Kidney (tissue), 14 donors: ENCODE data around the gene SLC43A3. TPM values are rescaled to one million over a fixed set of nuclear protein-coding genes. Genes with fewer than 3 reads are reported as not detected.

Experiments
- DNase-seq, 5 donors: peaks; one replicate each; pipeline ENCODE4 v3.0.0-alpha.2; 2013 to 2020
- FAIRE-seq: peaks from 2 replicates; lab custom pipeline; 2012; peaks lifted over from hg19 to GRCh38; lab: Jason Lieb, UNC
- H3K27ac ChIP-seq, 2 donors: one replicate each; pipeline ENCODE4 v1.7.0; 2013; ENCODE audit warnings: low read depth in 2 of 2, low read length in 2 of 2, inconsistent platforms in 1 of 2
- H3K27me3 ChIP-seq: one replicate; pipeline ENCODE4 v1.7.1; 2013; ENCODE audit warnings: low read length, inconsistent platforms; ENCODE audit not compliant: control insufficient read depth, insufficient read depth
- H3K36me3 ChIP-seq, 3 donors: one replicate each; pipeline versions ENCODE4 v1.7.0 to v1.7.1; 2013; ENCODE audit warnings: low read length in 3 of 3, control low read depth in 1 of 3, inconsistent platforms in 1 of 3; ENCODE audit not compliant: insufficient read depth in 3 of 3, control insufficient read depth in 2 of 3
- H3K4me1 ChIP-seq, 3 donors: one replicate each; pipeline versions ENCODE4 v1.7.0 to v1.7.1; 2013; ENCODE audit warnings: low read length in 3 of 3, inconsistent platforms in 1 of 3, low read depth in 1 of 3; ENCODE audit not compliant: control insufficient read depth in 2 of 3, insufficient read depth in 2 of 3
- H3K4me3 ChIP-seq, 3 donors: one replicate each; pipeline versions ENCODE4 v1.7.0 to v1.8.1; 2013; ENCODE audit warnings: low read length in 3 of 3, control low read depth in 1 of 3, inconsistent platforms in 1 of 3
- H3K9ac ChIP-seq, 3 donors: one replicate each; pipeline versions ENCODE4 v1.7.0 to v1.7.1; 2013; ENCODE audit warnings: low read length in 3 of 3, control low read depth in 1 of 3, inconsistent platforms in 1 of 3
- H3K9me3 ChIP-seq, 3 donors: one replicate each; pipeline versions ENCODE4 v1.7.0 to v1.7.1; 2013; ENCODE audit warnings: low read length in 3 of 3, control low read depth in 1 of 3, inconsistent platforms in 1 of 3; ENCODE audit not compliant: control insufficient read depth in 2 of 3, insufficient read depth in 1 of 3
- intact Hi-C: fragments of 100-400 bp; cut with DNase I; formaldehyde crosslinking; loops from one replicate; pipeline ENCODE4 v1.11.1; 2022
- polyA plus RNA-seq: library from polyadenylated mRNA; stranded (reverse); fragments of 350-450 nt; fragmentation: Illumina TruSeq; extraction: RNeasy Lipid Tissue Mini Kit (QIAGEN cat#74804); gene quantifications from one replicate; pipeline ENCODE4 v1.2.3, GENCODE V29; 2014; ENCODE audit warnings: low read depth, low replicate concordance; ENCODE audit not compliant: insufficient read depth
- total RNA-seq: library from RNA; stranded (reverse); fragmentation: NEBNext Ultra II Directional; extraction: Animal tissue kit (Norgen Biotek cat#: 25700); gene quantifications from one replicate; pipeline ENCODE4 v1.2.1, GENCODE V29; 2021
- TF ChIP-seq, protein P1 (sequence below): IDR thresholded peaks from 3 replicates; pipeline ENCODE4 v1.5.1; 2012; ENCODE audit warnings: mild to moderate bottlenecking, moderate library complexity, borderline replicate concordance; ENCODE audit not compliant: insufficient read depth; ENCODE audit errors: extremely low read depth
- donor health status: control.
- donor health status: control.
- donor health status: control.
- donor health status: control.
- donor health status: control.
- donor health status: DM: yes; HTN: yes; CAD: no.
- donor health status: Normal renal cell carcinoma (clear cell type).

The SLC43A3 gene
- total and polyA plus RNA-seq, 2 donors from 2014 or later = 6.0 to 39.8 TPM

DNA sequence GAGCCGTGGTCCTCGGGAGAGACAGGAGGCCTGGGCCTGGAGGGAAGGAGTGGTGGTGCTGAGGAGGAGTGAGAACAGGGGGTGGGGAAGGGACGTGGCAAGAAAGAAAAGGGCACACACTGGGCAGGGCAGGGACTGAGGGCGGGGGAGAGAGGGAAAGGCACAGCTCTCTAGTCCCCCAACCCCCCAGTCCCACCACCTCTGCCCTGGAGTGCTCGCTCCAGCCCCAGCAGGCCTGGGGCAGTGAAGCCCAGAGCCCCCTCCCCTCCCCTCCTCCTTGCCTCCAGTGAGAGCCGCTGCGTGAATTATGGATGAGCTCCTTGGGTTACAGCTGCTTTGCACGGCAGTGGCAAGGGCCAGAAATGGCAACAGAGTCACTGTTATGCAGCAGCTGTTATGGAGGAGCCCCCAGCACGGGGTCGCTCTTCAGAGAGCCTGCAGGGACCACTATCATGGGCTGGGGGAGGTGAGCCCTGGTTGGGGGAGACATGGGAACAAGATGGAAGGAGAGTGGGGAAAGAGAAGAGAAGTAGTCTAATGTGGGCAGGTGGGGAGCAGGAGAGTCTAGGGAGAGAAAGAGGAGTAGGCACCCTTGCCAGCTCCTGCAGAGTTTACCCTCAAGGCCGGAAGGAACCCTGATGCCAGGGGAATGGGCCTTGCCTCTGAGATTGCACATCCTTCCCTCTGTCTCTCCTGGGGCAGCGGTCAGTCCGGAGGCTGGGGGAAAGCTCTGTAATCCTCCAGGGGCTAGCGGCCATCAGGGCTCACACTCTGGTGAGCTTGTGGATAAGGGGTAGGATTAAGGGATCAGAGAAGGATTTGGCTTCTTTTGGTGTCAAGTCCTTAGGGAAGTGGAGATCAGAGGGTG lies 37.0 kb upstream of the SLC43A3 start:
- Histone ChIP-seq H3K27ac (no peak overlapping the region), H3K4me1 (peaks cover 0 to 11% (median under 1%) of the 10 kb centered on the region in 3 donors), H3K9ac (no peak overlapping the region), H3K27me3 (peaks cover 11% of the 10 kb centered on the region), H3K4me3 (no peak overlapping the region), H3K9me3 (no peaks in the 10 kb centered on the region), H3K36me3 (no peaks in the 10 kb centered on the region)
- peak in 3 of 5 donors; percentile 49 to 61 (median 57) for DNase-seq
- intact Hi-C loops = no loop called here
- TF ChIP-seq, protein P1, sequence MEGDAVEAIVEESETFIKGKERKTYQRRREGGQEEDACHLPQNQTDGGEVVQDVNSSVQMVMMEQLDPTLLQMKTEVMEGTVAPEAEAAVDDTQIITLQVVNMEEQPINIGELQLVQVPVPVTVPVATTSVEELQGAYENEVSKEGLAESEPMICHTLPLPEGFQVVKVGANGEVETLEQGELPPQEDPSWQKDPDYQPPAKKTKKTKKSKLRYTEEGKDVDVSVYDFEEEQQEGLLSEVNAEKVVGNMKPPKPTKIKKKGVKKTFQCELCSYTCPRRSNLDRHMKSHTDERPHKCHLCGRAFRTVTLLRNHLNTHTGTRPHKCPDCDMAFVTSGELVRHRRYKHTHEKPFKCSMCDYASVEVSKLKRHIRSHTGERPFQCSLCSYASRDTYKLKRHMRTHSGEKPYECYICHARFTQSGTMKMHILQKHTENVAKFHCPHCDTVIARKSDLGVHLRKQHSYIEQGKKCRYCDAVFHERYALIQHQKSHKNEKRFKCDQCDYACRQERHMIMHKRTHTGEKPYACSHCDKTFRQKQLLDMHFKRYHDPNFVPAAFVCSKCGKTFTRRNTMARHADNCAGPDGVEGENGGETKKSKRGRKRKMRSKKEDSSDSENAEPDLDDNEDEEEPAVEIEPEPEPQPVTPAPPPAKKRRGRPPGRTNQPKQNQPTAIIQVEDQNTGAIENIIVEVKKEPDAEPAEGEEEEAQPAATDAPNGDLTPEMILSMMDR = no peak
- no peak for FAIRE-seq

DNA sequence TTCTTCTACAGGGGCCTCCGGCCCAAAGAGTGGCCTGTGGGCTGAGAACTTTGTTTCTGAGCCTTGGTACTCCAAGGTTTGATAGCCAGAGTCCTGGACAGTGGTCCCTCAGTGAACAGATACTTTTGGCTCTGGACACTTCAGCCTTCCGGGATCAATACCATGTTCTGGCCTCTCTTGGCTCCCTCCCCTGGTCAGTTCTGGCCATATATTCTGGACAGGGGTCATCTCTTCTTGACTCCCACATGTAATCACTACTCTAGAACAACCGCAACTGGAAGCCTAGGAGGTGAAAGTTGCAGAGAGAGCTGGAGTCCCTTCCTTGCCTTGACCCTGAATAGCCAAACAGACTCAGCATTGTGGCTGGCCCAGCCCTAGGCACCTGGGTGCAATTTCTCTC lies 35.7 kb upstream of the SLC43A3 start:
- no peak overlapping the region for H3K9ac ChIP-seq
- DNase-seq = no peak
- TF ChIP-seq, protein P1 = no peak
- FAIRE-seq = no peak
- no peaks in the 10 kb centered on the region for H3K36me3 ChIP-seq
- intact Hi-C loops = no loop called here
- H3K27ac ChIP-seq = no peak overlapping the region
- no peak overlapping the region for H3K4me3 ChIP-seq
- peaks cover 20% of the 10 kb centered on the region for H3K27me3 ChIP-seq
- peaks cover 0 to 17% (median 6%) of the 10 kb centered on the region in 3 donors for H3K4me1 ChIP-seq
- H3K9me3 ChIP-seq = no peaks in the 10 kb centered on the region

DNA sequence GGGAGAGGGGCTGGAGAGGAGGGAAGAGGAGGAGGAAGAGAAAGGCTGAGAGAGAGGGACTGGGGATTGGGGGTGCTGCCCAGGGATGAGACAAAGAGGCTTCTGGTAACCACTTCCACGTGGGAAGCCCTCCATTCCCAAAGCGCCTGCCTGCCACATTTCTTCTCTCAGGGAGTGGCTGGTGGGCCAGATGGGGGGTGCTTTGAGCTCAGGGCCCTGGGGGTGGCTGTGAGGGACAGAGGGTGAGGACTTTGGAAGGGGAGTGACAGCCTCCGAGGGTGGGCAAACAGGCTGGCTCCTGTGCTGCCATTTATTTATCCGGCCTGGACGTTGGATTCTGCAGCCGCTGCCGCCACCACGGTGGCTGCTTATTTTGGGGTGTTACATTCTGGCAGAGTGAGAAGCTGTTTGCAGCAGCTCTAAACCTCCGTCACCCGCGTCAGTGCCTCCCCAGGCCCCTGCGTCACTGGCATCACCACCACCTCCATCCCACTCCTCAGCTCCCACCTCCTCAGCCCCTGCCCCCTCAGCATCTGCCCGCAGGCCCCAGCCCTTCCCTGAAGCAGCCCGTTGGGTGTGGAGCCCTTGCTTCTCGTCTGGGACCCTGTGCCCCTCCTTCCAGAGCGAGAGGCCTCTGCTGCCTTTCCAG lies 35.0 kb upstream of the SLC43A3 start:
- peaks cover 0 to 19% (median 9%) of the 10 kb centered on the region in 3 donors for H3K4me1 ChIP-seq
- TF ChIP-seq, protein P1 = no peak
- intact Hi-C loops = no loop called here
- DNase-seq (no peak), FAIRE-seq (no peak)
- H3K36me3 ChIP-seq = no peaks in the 10 kb centered on the region
- H3K9me3 ChIP-seq = no peaks in the 10 kb centered on the region
- no peak overlapping the region for H3K27ac ChIP-seq
- no peak overlapping the region for H3K4me3 ChIP-seq
- H3K27me3 ChIP-seq = peaks cover 22% of the 10 kb centered on the region
- H3K9ac ChIP-seq = no peak overlapping the region
